Measurements from ENCODE around the gene PROKR2. TPM values are rescaled to one million over a fixed set of nuclear protein-coding genes. Genes with fewer than 3 reads are reported as not detected.

The PROKR2 gene
- total and polyA plus RNA-seq, 2 of the 8 experiments (the other 6 are each of a cell fraction or from before 2014, with no cell fraction given) = 3.3 to 7.7 TPM

- TF ChIP-seq CHD7 (IDR thresholded peaks at IDR 0.05; ENCODE audit: insufficient replicate concordance, low read length) = no peak
- no peak for TF ChIP-seq SIX5 (IDR thresholded peaks at IDR 0.05; ENCODE audit: low read depth, low read length)
- TF ChIP-seq, protein P1, sequence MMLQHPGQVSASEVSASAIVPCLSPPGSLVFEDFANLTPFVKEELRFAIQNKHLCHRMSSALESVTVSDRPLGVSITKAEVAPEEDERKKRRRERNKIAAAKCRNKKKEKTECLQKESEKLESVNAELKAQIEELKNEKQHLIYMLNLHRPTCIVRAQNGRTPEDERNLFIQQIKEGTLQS (IDR thresholded peaks at IDR 0.05; ENCODE audit: insufficient read depth, low read depth, low read length) = no peak
- no peak for TF ChIP-seq TBP (IDR thresholded peaks at IDR 0.05; ENCODE audit: low read depth, low read length)
- TF ChIP-seq ZNF274 (IDR thresholded peaks at IDR 0.05; ENCODE audit: borderline replicate concordance, extremely low read depth, low read length) = no peak
- TF ChIP-seq CBX8 (IDR thresholded peaks at IDR 0.05; ENCODE audit: borderline replicate concordance, low read depth, low read length) = no peak
- TF ChIP-seq GABPA (IDR thresholded peaks at IDR 0.05; ENCODE audit: borderline replicate concordance, insufficient read depth, low read length) = no peak
- no peak for TF ChIP-seq POLR2A (IDR thresholded peaks at IDR 0.05; ENCODE audit: control extremely low read depth in 1 of 2, low read depth in 2 of 2, low read length in 2 of 2)
Measured at GRCh38 chr20:5268449-5268848, 48.3 kb downstream of the PROKR2 start (continued).

Measured in H1 (cell line).